GM19463 (cell line): ENCODE measurements around the gene ZNF317.

ENCODE experiments used
- ATAC-seq: cut with Tn5 transposase; IDR thresholded peaks from one replicate; pipeline ENCODE4 v1.9.1; 2021; ENCODE audit warnings: mild to moderate bottlenecking, moderate library complexity; ENCODE audit not compliant: unreplicated experiment

ZNF317 gene

DNA sequence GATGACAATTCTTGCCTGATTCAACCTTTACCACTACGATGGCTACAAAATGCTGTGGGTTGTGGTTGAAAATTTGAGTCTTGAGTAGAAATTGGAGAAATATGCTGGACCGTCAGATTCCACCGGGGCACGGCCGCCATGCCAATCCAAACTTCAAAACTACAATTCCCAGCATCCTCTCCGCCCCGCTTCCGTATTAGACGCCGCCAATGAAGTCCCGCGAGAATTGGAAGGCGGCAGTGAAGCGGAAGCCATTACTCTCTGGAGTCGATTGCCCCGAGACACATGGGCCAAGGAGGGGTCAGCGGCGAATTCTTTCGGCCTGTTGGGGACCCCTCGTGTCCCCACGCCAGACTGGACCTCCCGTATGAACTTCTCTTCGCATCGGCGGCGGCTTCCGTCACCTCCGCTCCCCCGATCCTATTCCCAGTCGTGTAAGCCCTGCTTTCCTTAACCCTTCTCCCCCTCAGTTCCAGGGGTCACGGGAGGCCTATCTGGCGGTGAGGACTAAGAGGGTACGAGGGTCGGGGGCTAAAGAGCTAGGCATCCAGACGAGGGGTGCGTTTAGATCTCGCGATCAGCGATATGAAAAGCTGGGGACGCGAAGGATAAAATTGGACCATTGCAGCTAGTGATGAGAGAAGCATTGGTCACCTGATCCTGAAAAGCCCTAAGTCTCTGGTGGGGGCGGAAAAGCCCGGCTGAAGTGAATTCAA is at the start of gene ZNF317:
TSS of gene ZNF317 (plus strand) at position 239 of the 716 bp plus-strand sequence. CDS start 15,620 bp downstream, outside the sequence.
- peak; percentile 92 for ATAC-seq

DNA sequence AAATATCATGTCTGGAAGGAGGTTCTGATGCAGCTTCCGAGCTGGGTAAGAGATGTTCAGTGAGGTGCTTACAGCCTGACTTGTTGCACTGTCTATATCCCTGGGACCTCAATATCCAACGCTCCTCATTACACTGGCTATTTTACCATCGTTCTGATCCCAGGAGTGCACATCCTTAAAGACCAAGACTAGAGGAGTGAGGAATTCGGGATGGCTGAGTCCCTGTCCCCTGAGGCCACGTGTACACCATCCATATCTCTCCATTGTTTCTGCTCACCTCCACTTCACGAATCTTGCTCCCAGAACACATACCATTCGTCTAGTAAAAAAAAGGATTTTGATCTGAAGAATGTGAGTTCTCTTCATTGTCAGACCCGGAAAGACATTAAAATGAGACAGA is 32.8 kb upstream of the ZNF317 start, which contains the start of gene OR7G2:
TSS of gene OR7G2 (minus strand) at position 101 of the 400 bp plus-strand sequence. CDS start 4,232 bp downstream, outside the sequence.
- no peak for ATAC-seq

DNA sequence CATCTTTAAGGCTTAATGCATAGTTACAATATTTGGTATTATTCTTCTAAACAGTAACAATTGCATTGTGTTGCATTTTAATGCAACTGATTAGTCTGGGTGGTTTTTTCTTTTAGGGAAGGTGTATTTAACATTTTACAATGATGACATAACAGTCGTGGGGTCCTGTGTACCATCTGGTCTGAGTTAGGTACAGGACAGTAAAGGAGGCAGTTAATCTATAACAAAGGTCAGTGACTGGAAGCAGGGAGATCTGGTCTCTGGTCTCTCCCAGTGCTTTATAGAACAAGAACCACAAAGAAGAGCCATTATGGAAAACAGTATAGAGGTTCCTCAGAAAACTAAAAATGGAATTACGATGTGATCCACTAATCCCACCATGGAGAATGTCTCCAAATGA is 30.2 kb upstream of the ZNF317 start:
- ATAC-seq, result no peak

DNA sequence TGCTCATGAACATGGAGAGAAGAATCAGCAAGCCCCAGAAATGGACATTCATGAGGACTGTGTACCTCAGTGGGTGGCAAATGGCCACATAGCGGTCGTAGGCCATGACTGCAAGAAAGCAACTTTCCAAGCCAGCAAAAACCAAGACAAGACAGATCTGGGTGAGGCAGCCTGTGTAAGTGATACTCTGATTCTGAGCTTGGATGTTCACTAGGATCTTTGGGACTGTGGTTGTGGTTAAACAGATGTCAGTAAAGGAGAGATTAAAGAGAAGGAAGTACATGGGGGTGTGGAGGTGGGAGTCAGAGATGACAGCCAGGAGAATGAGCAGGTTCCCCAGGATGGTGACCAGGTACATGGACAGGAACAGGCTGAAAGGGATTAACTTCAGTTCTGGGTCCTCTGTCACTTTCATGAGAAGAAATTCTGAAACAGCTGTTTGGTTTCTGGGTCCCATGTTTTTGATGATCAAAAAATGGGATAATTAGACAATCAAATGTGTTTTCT is 24.8 kb upstream of the ZNF317 start, which contains the start of gene OR7G1:
TSS of gene OR7G1 (minus strand) at position 457 of the 507 bp plus-strand sequence. CDS start at position 457, 0 bp downstream.
- ATAC-seq, result no peak

DNA sequence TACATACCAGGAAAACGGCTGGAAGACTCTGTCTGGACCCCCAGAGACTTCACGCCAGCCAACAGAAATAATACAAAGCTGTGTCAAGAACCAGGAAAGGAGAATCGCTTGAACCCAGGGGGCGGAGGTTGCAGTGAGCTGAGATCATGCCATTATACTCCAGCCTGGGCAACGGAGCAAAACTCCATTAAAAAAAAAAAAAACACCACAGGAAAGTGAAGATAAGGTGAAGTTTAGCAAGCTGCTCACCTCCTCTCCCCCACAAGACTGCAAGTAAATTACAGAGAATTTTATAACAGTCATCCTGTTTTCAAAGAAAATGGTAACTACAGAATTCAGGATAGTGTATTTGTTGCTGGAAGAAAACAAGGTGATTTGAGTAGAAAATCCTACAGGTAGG is 23.6 kb upstream of the ZNF317 start:
- no peak for ATAC-seq

DNA sequence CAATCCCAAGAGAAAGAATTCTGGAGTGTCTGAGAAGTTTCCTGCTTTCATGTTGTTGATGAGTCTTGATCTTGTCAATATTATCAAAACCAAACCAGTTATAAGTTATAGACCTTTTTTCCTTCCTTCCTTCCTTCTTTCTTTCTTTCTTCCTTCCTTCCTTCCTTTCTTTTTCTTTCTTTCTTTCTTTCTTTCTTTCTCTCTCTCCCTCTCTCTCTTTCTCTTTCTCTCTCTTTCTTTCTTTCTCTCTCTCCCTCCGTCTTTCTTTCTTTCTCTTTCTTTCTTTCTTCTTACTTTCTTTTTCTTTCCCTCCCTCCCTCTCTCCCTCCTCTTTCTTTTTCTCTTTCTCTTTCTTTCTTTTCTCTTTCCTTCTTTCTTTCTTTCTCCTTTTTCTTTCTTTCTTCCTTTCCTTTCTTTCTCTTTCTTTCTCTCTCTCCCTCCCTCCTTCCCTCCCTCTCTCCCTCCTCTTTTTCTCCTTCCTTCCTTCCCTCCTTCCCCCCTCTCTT is 13.2 kb upstream of the ZNF317 start, which contains the start of gene OR7G3:
TSS of gene OR7G3 (minus strand) at position 51 of the 506 bp plus-strand sequence. CDS start at position 51, 0 bp downstream.
- no peak for ATAC-seq

DNA sequence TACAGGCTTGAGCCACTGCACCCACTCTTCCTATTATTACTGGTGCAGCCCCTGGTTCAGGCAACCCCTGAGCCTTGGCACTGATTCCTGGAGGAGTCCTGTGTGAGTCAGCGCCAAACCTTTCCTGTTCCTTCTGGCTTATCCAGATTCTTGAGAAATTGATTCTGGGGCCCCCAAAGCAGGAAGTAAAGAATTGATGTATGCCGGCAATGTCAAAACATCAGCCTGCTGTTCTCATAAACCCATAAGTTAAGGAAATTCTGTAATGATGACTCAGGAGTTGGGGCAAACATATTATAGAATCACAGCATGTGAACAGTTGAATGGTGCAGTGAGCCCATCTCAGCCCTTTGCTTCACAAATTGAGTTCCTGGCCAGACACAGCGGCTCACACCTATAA is 12.0 kb upstream of the ZNF317 start:
- no peak for ATAC-seq

DNA sequence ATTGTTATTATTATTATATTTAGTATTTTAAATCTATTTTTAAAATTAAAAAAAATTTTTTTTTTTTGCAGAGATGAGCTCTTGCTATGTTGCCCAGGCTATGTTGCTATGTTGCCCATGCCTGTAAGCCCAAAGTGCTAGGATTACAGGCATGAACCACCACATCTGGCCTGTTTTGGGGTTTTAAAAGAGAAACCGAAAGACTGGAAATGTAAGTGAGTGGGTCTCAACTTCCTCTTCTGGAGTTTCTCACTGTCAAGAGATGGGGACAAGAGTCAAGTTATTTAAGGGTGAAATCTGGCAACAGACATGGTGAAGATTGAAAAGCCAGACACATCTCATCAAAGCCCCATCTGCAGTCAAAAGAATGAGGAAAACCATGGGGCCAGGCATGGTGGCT is 9.2 kb upstream of the ZNF317 start:
- ATAC-seq, result no peak

DNA sequence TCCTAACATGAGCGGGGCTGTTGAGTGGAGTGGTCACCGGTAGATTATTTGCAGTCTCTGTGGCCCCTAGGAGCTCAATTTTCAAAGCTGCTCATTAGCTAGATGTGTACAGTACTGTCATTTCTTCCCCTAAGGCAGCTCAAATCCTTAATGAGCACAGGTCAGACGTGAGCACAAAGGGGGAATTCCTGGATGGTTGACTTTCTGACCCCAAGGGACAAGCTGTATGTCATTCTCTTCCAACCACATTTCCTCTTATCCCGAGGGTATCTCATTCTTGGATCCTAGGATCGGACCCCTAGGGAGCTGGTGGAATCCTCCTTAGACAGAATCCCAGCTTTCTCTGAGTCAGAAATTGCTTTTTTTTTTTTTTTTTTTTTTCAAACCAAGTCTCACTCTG is 7.8 kb upstream of the ZNF317 start:
- no peak for ATAC-seq

DNA sequence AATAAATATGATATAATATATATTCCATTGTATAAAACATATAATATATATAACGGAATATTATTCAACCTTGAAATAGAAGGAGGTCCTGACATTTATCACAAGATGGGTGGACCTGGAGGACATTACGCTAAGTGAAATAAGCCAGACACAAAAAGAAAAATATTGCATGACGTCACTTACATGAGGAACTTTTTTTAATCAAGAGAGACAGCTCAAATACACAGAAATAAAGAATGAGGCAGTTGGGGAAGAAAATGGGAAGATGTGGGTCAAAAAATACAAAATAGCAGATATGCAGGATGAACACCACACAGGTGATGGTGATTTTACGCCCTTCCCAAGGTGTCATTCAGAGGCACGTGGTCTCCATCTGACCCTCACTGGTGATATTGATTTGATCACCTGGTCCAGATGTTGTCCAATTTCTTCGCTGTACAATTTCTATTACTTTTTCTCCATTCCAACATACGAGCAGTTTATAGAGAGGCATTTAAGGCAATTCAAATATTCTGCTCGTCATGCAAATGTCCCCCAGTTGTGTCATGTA is 513 bp upstream of the ZNF317 start:
- ATAC-seq, result no peak

DNA sequence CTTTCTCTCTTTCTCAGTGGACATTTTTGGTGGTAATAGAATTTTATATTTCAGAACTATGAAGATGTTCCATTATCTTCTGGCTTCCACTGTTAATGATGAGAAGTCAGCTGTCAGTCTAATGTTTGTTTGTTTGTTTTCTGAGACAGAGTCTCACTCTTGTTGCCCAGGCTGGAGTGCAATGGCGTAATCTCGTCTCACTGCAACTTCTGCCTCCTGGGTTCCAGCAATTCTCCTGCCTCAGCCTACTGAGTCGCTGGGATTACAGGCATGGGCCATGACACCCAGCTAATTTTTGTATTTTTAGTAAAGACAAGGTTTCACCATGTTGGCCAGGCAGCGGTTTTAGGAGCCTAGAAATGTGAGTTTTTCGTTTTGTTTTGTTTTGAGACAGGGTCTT is 4.7 kb downstream of the ZNF317 start:
- ATAC-seq, result no peak

DNA sequence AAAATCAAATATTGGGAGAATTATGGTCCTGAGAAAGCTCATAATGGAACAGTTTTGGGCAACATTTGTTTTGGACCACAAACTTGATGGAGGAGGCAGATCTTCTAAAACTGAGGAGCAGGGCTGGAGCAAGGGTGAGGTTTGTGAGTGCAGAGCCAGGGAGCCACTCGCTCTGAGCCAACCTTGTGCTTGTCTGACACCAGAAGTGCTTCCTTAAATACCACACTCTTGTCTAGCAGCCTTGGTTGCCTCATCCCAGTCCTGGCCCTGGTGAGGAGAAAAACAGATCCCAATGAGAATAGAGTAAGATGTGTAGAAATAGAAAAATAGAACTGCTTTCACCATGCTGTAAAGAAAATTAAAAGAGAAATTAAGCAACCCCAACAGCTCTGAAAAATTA is 6.7 kb downstream of the ZNF317 start:
- ATAC-seq, result no peak

DNA sequence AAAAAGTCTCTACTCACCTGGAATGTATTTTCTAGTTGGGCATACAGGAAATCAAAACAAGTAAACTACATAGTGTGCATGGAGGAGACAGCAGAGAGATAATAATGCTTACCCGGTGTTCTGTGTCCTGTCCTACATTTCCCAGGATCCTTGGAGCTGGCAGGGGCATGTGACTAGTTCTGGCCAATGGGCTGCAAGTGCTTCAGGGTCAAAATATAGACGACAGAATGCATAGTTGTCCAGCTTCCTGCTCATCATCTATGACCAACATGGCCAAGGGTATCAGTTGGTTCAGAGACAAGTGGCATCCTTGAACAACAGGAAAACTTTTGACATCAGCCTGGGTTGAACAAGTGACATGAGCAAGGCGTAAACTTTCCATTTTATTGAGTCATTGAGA is 8.5 kb downstream of the ZNF317 start:
- ATAC-seq, result no peak

DNA sequence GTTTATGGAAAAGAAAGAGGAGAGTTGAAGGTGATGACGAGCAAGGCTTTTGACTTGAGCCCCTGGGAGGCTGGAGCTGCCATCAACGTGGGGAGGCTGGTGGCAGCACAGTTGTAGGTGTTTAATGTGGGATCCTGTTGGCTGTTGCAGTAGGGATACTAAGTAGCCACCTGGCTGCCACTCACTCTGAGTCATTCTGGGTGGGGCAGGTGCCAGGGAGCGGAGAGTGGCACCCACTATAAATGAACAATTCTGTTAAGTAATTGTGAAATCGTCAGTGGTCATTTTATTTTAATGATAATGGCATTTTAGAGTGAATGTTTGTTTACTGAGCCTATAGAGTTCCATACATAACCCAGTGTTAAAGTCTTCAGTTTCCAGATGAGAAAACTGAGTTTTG is 9.8 kb downstream of the ZNF317 start:
- no peak for ATAC-seq

DNA sequence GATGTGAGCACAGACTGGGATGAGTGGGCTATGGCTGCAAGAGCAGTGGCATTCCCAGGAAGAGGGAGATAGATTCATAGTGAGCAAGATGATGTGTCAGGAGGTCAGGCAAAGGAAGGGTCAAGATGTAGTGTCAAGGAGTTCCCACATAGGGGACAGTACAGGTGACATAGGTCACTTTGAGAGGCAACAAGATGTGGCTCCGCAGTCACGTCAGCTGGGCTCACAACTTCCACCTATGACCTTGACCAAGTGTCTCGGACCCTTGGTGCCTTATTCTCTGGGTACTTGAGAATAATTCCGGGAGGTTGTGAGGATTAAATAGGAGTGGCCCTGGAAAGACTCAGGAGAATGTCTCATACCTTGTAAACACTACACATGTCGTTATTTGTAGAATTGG is 10.5 kb downstream of the ZNF317 start:
- ATAC-seq, result no peak

DNA sequence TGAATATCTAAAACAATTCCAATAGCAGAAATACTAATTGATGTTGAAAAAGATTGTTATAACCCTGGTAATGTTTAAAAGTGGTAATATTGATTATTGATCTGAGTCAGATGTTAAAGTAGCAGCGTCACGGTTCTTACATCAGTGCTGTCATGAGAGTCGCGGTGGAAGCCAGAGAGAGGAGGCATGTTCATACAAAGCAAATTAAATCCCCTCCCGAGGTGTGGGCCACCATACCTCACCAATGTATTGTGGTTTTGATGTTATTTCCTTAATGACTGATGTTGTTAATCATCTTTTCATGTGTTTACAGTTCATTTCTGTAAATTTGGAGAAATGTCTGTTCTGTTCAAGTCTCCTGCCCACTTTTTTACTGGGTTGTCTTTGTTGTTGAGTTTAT is 11.2 kb downstream of the ZNF317 start:
- ATAC-seq, result no peak

DNA sequence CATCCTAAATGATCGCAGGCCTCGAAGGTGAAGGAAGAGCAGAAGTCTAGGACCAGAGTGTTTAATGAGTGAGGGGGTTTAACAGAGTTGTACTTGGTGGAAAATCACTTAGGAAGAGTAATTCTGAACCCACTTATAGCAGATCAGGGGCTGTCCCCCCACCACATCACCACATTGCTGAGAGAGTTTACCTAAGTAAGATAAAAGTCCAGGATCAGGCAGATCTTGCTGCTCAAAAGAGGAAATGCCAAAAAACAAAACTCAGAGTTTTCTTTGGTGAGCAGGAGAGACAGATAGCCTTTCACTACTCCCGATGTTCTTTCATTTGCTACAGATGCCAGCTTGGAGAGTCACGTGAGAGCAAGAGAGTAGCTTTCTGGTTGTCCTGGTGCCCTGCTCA is 15.4 kb downstream of the ZNF317 start:
- ATAC-seq, result no peak

DNA sequence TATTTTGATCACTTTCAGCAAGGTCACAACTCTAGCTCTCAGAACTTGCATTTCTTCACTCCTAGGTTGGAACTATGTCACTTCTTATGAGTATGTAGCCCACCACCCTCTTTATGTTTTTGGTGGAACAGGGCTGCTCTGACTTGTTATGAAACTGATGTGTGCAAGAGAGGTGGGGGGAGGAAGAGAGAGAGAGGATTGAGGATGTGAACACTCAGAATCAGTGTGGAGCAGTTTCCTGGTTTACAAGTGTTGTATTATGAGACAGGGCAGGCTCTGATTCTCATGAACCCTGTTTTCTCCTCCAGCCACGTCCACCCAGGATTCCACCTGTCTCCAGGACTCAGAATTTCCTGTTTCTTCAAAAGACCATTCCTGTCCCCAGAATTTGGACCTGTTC is 16.1 kb downstream of the ZNF317 start:
- ATAC-seq, result no peak

DNA sequence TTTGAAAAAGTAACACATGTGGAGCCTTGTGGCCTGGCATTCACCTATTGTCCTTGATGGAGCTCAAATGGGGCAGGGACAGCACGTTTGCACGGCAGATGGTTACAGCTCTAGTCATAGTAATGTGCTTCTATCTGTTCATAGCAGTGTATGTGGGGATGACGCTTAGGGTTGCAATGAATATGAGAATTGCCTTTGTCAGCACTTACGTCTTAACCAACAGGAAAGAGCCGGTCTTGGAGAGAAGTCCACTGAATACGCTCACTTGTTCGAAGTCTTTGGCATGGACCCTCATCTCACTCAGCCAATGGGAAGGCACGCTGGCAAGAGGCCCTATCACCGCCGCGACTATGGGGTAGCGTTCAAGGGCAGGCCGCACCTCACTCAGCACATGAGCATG is 19.7 kb downstream of the ZNF317 start:
- ATAC-seq, result no peak

DNA sequence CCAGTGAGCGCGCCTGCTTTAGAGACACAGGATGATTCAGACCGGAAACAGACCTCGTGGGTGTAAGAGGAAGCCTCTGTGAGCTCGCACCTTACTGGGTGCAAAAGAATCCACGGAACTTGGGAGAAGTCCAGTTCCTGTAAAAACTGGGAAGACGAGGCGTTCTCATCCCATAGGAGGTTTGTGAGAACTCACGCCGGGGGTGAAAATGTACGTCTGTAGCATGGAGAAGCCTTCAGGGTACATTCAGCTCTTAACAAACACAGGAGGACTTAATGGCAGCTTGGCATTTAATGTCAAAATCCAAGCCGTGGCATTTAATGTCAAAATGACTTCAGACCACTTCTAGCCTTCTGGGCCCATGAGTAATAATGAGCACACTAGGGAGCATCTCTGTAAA is 21.2 kb downstream of the ZNF317 start:
- no peak for ATAC-seq

DNA sequence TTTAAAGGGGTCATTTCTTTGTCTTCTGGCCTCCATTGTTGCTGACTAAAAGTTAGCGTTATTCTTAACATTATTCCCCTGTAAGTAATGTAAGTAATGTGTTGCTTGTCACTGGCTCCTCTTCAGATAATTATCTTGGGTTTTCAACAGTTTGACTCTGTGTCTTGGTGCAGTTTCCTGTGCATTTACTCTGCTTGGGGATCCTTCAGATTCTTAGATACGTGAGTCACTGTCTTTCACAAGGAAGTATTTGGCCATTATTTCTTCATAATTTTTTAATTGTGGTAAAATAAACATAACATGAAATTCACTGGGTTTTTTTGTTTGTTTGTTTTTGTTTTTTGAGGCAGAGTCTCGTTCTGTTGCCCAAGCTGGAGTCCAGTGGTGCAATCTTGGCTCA is 25.1 kb downstream of the ZNF317 start:
- no peak for ATAC-seq

DNA sequence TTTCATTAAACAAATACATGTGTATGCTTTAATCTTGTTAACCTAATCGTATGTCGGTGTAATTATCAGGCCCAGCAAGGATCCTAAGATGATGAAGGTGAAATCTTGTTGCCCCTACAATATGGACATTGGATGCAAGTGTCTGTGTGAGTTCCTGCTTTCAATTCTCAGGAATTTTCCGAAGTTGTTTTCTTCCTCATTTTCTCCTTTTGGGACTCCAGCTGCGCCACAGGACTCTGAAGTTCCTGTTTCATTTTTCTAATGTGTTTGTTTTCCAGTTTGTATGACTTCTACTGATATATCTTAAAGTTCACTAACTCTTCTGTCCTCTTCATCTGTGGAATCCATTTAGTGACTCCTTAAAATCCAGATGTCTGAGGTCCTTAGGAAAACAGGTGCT is 26.6 kb downstream of the ZNF317 start:
- ATAC-seq, result no peak
